Measurements from ENCODE around the gene AGAP1.

DNA sequence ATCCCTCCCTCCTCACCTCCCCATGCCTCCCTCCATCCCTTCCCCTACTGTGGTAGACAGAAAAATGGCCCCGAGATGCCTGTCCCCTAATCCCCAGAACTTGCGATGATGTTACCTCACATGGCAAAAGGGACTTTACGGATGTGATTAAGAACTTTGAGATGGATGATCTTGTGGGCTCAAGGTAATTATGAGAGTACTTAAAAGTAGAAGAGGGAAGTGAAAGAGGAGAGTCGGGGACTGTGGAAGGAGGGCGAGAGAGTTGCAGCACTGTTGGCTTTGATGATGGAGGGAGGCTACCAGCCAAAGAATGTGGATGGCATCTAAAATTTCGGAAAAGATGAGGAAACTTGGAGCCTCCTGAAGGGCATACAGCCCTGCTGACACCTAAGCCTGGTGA lies 66.5 kb downstream of the AGAP1 start:
- no peak for TF ChIP-seq POLR2A (IDR thresholded peaks at IDR 0.05)
- TF ChIP-seq, protein P1, sequence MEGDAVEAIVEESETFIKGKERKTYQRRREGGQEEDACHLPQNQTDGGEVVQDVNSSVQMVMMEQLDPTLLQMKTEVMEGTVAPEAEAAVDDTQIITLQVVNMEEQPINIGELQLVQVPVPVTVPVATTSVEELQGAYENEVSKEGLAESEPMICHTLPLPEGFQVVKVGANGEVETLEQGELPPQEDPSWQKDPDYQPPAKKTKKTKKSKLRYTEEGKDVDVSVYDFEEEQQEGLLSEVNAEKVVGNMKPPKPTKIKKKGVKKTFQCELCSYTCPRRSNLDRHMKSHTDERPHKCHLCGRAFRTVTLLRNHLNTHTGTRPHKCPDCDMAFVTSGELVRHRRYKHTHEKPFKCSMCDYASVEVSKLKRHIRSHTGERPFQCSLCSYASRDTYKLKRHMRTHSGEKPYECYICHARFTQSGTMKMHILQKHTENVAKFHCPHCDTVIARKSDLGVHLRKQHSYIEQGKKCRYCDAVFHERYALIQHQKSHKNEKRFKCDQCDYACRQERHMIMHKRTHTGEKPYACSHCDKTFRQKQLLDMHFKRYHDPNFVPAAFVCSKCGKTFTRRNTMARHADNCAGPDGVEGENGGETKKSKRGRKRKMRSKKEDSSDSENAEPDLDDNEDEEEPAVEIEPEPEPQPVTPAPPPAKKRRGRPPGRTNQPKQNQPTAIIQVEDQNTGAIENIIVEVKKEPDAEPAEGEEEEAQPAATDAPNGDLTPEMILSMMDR (IDR thresholded peaks at IDR 0.05), result no peak
